Retina (tissue), 1 donor: Measurements from ENCODE around the gene TMEFF1.

Experiments used
- DNase-seq: peaks from one replicate; pipeline ENCODE4 v3.0.0-alpha.2; 2016

Gene TMEFF1

GRCh38 chr9:100447041-100447440 is 25.9 kb upstream of the TMEFF1 start:
- DNase-seq: no peak

- no peak for DNase-seq
Measured at GRCh38 chr9:100448266-100448665, 24.7 kb upstream of the TMEFF1 start.

GRCh38 chr9:100449420-100449819 is 23.5 kb upstream of the TMEFF1 start:
- no peak for DNase-seq

- no peak for DNase-seq
Measured at GRCh38 chr9:100452894-100453293, 20.1 kb upstream of the TMEFF1 start.

- DNase-seq: peak; percentile 24
Measured at GRCh38 chr9:100455470-100455869, 17.5 kb upstream of the TMEFF1 start.

- no peak for DNase-seq
Measured at GRCh38 chr9:100457517-100457916, 15.4 kb upstream of the TMEFF1 start.

- DNase-seq: no peak
Measured at GRCh38 chr9:100459963-100460362, 13.0 kb upstream of the TMEFF1 start.

- no peak for DNase-seq
Measured at GRCh38 chr9:100465274-100465673, 7.7 kb upstream of the TMEFF1 start.

GRCh38 chr9:100465761-100466160 is 7.2 kb upstream of the TMEFF1 start:
- no peak for DNase-seq

GRCh38 chr9:100466171-100466828 is 6.6 kb upstream of the TMEFF1 start:
- no peak for DNase-seq

GRCh38 chr9:100466829-100467221 is 6.1 kb upstream of the TMEFF1 start:
- no peak for DNase-seq

GRCh38 chr9:100468041-100468440 is 4.9 kb upstream of the TMEFF1 start:
- no peak for DNase-seq

- no peak for DNase-seq
Measured at GRCh38 chr9:100472268-100472667, 681 bp upstream of the TMEFF1 start.

GRCh38 chr9:100473276-100474081 is 530 bp downstream of the TMEFF1 start:
- peak; percentile 86 for DNase-seq

- peak; percentile 77 for DNase-seq
Measured at GRCh38 chr9:100474082-100474923, 1.4 kb downstream of the TMEFF1 start.

- DNase-seq: no peak
Measured at GRCh38 chr9:100474924-100475276, 2.0 kb downstream of the TMEFF1 start.

GRCh38 chr9:100477241-100477640 is 4.3 kb downstream of the TMEFF1 start:
- DNase-seq: no peak

GRCh38 chr9:100478192-100478591 is 5.2 kb downstream of the TMEFF1 start:
- DNase-seq: no peak

GRCh38 chr9:100479820-100480219 is 6.9 kb downstream of the TMEFF1 start:
- DNase-seq: no peak

GRCh38 chr9:100485196-100485595 is 12.2 kb downstream of the TMEFF1 start:
- DNase-seq: no peak

- DNase-seq: no peak
Measured at GRCh38 chr9:100486479-100487176, 13.7 kb downstream of the TMEFF1 start.

GRCh38 chr9:100488177-100488576 is 15.2 kb downstream of the TMEFF1 start:
- DNase-seq: no peak

GRCh38 chr9:100489836-100490235 is 16.9 kb downstream of the TMEFF1 start:
- DNase-seq: no peak
